Neuronal stem cell (in vitro differentiated cells): ENCODE measurements around the gene BZW2.

Experiments used
- DNase-seq: peaks from one replicate; pipeline ENCODE4 v3.0.0-alpha.2; 2013; ENCODE audit warnings: low spot score
- H2AFZ ChIP-seq: one replicate; pipeline ENCODE4 v1.6.1; 2013; ENCODE audit warnings: mild to moderate bottlenecking, low read length, inconsistent platforms
- H2AK5ac ChIP-seq: 2 replicates; pipeline ENCODE4 v1.6.1; 2013; ENCODE audit warnings: low read depth, mild to moderate bottlenecking, inconsistent platforms, low read length, moderate library complexity, mixed read lengths
- H2BK120ac ChIP-seq: 2 replicates; pipeline ENCODE4 v1.6.1; 2013; ENCODE audit warnings: low read depth, mild to moderate bottlenecking, inconsistent platforms, low read length, moderate library complexity, mixed read lengths
- H2BK12ac ChIP-seq: one replicate; pipeline ENCODE4 v1.6.1; 2013; ENCODE audit warnings: low read length, inconsistent platforms
- H2BK15ac ChIP-seq: 2 replicates; pipeline ENCODE4 v1.6.1; 2013; ENCODE audit warnings: mild to moderate bottlenecking, low read length, inconsistent platforms, mixed read lengths
- H2BK5ac ChIP-seq: one replicate; pipeline ENCODE4 v1.6.1; 2013; ENCODE audit warnings: inconsistent platforms, mild to moderate bottlenecking, low read length, moderate library complexity
- H3K14ac ChIP-seq: one replicate; pipeline ENCODE4 v1.6.1; 2013; ENCODE audit warnings: low read length, inconsistent platforms
- H3K18ac ChIP-seq: 2 replicates; pipeline ENCODE4 v1.6.1; 2013; ENCODE audit warnings: low read length, inconsistent platforms
- H3K23ac ChIP-seq: 2 replicates; pipeline ENCODE4 v1.6.1; 2013; ENCODE audit warnings: low read depth, mild to moderate bottlenecking, mixed read lengths, low read length, inconsistent platforms; ENCODE audit not compliant: poor library complexity
- H3K27ac ChIP-seq: replicated peaks from 3 replicates; pipeline ENCODE4 v1.5.1; 2013; ENCODE audit warnings: low read length, inconsistent platforms
- H3K27me3 ChIP-seq, 3 experiments: 2 replicates each; pipeline ENCODE4 v1.6.1; 2013; ENCODE audit warnings: low read length in 3 of 3, mild to moderate bottlenecking in 2 of 3, inconsistent platforms in 1 of 3, low read depth in 1 of 3, mixed read lengths in 1 of 3, moderate library complexity in 1 of 3; ENCODE audit not compliant: control insufficient read depth in 3 of 3, insufficient read depth in 3 of 3
- H3K36me3 ChIP-seq, 2 donors: replicated peaks in 1 of 2; 2 replicates each; pipeline ENCODE4 v1.6.1; 2013; ENCODE audit warnings: low read length in 2 of 2; ENCODE audit not compliant: control insufficient read depth in 2 of 2, insufficient read depth in 2 of 2
- H3K4ac ChIP-seq: 2 replicates; pipeline ENCODE4 v1.6.1; 2013; ENCODE audit warnings: inconsistent platforms, mild to moderate bottlenecking, low read length, moderate library complexity
- H3K4me1 ChIP-seq, 2 donors: 1 replicate in 1 of 2; 2 replicates in 1 of 2; pipeline ENCODE4 v1.6.1; 2013; ENCODE audit warnings: low read length in 2 of 2, low read depth in 1 of 2; ENCODE audit not compliant: control insufficient read depth in 2 of 2, insufficient read depth in 1 of 2
- H3K4me2 ChIP-seq: one replicate; pipeline ENCODE4 v1.6.1; 2013; ENCODE audit warnings: mild to moderate bottlenecking, low read length, inconsistent platforms; ENCODE audit not compliant: insufficient read depth, poor library complexity, severe bottlenecking
- H3K4me3 ChIP-seq, 2 donors: 2 replicates each; pipeline ENCODE4 v1.5.1; 2013; ENCODE audit warnings: low read length in 2 of 2, mild to moderate bottlenecking in 2 of 2, inconsistent platforms in 1 of 2, moderate library complexity in 1 of 2
- H3K79me1 ChIP-seq: one replicate; pipeline ENCODE4 v1.6.1; 2013; ENCODE audit warnings: low read depth, mild to moderate bottlenecking, inconsistent platforms, low read length, moderate library complexity
- H3K9ac ChIP-seq: one replicate; pipeline ENCODE4 v1.6.1; 2013; ENCODE audit warnings: mild to moderate bottlenecking, low read depth, low read length, inconsistent platforms; ENCODE audit not compliant: poor library complexity
- H3K9me3 ChIP-seq, 2 donors: replicated peaks in 1 of 2; 2 replicates each; pipeline versions ENCODE3 to v1.6.1; 2013; ENCODE audit warnings: low read length in 2 of 2, mild to moderate bottlenecking in 2 of 2, inconsistent platforms in 1 of 2, low read depth in 1 of 2, mixed read lengths in 1 of 2, moderate library complexity in 1 of 2; ENCODE audit not compliant: control insufficient read depth in 2 of 2, insufficient read depth in 1 of 2
- H4K8ac ChIP-seq: one replicate; pipeline ENCODE4 v1.6.1; 2013; ENCODE audit warnings: low read depth, mild to moderate bottlenecking, inconsistent platforms, low read length, moderate library complexity
- H4K91ac ChIP-seq: one replicate; pipeline ENCODE4 v1.6.1; 2013; ENCODE audit warnings: low read length, low read depth, mild to moderate bottlenecking, inconsistent platforms; ENCODE audit not compliant: poor library complexity
- WGBS, 2 donors: extraction: QIAGEN DNeasy Blood & Tissue Kit; methylation state at CpG; one replicate each; pipeline ENCODE4 v1.1.7; 2013; ENCODE audit warnings: missing lambda C conversion rate in 2 of 2, mixed read lengths in 1 of 2; ENCODE audit not compliant: insufficient read length in 2 of 2, insufficient replicate concordance in 1 of 2; ENCODE audit errors: extremely low coverage in 2 of 2; 5-methylcytosine and 5-hydroxymethylcytosine counted together

The BZW2 gene

GRCh38 chr7:16604054-16604453 is 41.9 kb upstream of the BZW2 start:
- Histone ChIP-seq H3K9me3 (no peaks in the 10 kb centered on the region), H2BK120ac (no peak overlapping the region), H2BK5ac (no peak overlapping the region), H3K79me1 (no peaks in the 10 kb centered on the region), H3K14ac (no peak overlapping the region), H3K4me1 (no peaks in the 10 kb centered on the region), H2AFZ (no peak overlapping the region), H3K27ac (no peak overlapping the region), H2BK12ac (no peak overlapping the region), H3K9ac (no peak overlapping the region), H4K91ac (no peak overlapping the region), H3K4me3 (no peak overlapping the region), H2BK15ac (no peak overlapping the region), H2AK5ac (no peak overlapping the region), H3K18ac (no peak overlapping the region), H3K36me3 (peaks cover 19 to 90% of the 10 kb centered on the region in 2 donors), H3K4me2 (no peak overlapping the region), H4K8ac (no peak overlapping the region), H3K27me3 (no peaks in the 10 kb centered on the region), H3K4ac (no peak overlapping the region), H3K23ac (no peak overlapping the region)
- no CpG with 5 or more reads among the region's 3 CpGs for WGBS, 2 donors
- DNase-seq, result no peak

- H3K4me2 ChIP-seq, result no peak overlapping the region
- no peaks in the 10 kb centered on the region for H3K27me3 ChIP-seq
- no peak overlapping the region for H4K91ac ChIP-seq
- no peak overlapping the region for H2BK12ac ChIP-seq
- H3K9me3 ChIP-seq, result no peaks in the 10 kb centered on the region
- H3K4ac ChIP-seq, result no peak overlapping the region
- H2BK5ac ChIP-seq, result no peak overlapping the region
- no peak overlapping the region for H3K23ac ChIP-seq
- H2AFZ ChIP-seq, result no peak overlapping the region
- H3K79me1 ChIP-seq, result no peaks in the 10 kb centered on the region
- no peak overlapping the region for H2BK15ac ChIP-seq
- no peak overlapping the region for H3K4me3 ChIP-seq
- no CpG with 5 or more reads among the region's 3 CpGs for WGBS, 2 donors
- H2AK5ac ChIP-seq, result no peak overlapping the region
- H3K9ac ChIP-seq, result no peak overlapping the region
- no peak overlapping the region for H3K27ac ChIP-seq
- no peak overlapping the region for H2BK120ac ChIP-seq
- no peak overlapping the region for H4K8ac ChIP-seq
- no peaks in the 10 kb centered on the region for H3K4me1 ChIP-seq
- no peak for DNase-seq
- no peak overlapping the region for H3K14ac ChIP-seq
- no peak overlapping the region for H3K18ac ChIP-seq
- H3K36me3 ChIP-seq, result peaks cover 16 to 86% of the 10 kb centered on the region in 2 donors
Observed at GRCh38 chr7:16606704-16607103, 39.3 kb upstream of the BZW2 start.

- H3K4me1 ChIP-seq, result peaks cover 0 to under 1% of the 10 kb centered on the region in 2 donors
- no peak overlapping the region for H3K9ac ChIP-seq
- H3K4me2 ChIP-seq, result no peak overlapping the region
- no peak overlapping the region for H3K18ac ChIP-seq
- peaks cover 11 to 81% of the 10 kb centered on the region in 2 donors for H3K36me3 ChIP-seq
- H3K4ac ChIP-seq, result no peak overlapping the region
- H3K9me3 ChIP-seq, result no peaks in the 10 kb centered on the region
- H3K79me1 ChIP-seq, result no peaks in the 10 kb centered on the region
- H3K27me3 ChIP-seq, result no peaks in the 10 kb centered on the region
- no peak overlapping the region for H2AK5ac ChIP-seq
- H2BK12ac ChIP-seq, result no peak overlapping the region
- WGBS, 2 donors, result no CpG with 5 or more reads among the region's 4 CpGs
- H3K27ac ChIP-seq, result no peak overlapping the region
- no peak overlapping the region for H2AFZ ChIP-seq
- H3K23ac ChIP-seq, result no peak overlapping the region
- H2BK15ac ChIP-seq, result no peak overlapping the region
- no peak overlapping the region for H2BK5ac ChIP-seq
- H3K4me3 ChIP-seq, result no peak overlapping the region
- no peak overlapping the region for H2BK120ac ChIP-seq
- no peak overlapping the region for H4K91ac ChIP-seq
- no peak overlapping the region for H3K14ac ChIP-seq
- DNase-seq, result no peak
- no peak overlapping the region for H4K8ac ChIP-seq
Observed at GRCh38 chr7:16609842-16610450, 36.0 kb upstream of the BZW2 start.

GRCh38 chr7:16611711-16612110 is 34.3 kb upstream of the BZW2 start:
- no peaks in the 10 kb centered on the region for H3K9me3 ChIP-seq
- peaks cover 11 to 84% of the 10 kb centered on the region in 2 donors for H3K36me3 ChIP-seq

More at GRCh38 chr7:16611711-16612110, 34.3 kb upstream of the BZW2 start:
- Histone ChIP-seq H3K4me3 (no peak overlapping the region), H2AK5ac (no peak overlapping the region), H3K18ac (no peak overlapping the region), H3K27ac (no peak overlapping the region), H3K14ac (no peak overlapping the region), H2BK120ac (no peak overlapping the region), H3K4me1 (peaks cover 4 to 8% of the 10 kb centered on the region in 2 donors), H2AFZ (no peak overlapping the region), H4K8ac (no peak overlapping the region), H3K4ac (no peak overlapping the region), H3K27me3 (no peaks in the 10 kb centered on the region), H2BK5ac (no peak overlapping the region), H2BK15ac (no peak overlapping the region), H3K23ac (no peak overlapping the region), H3K79me1 (no peaks in the 10 kb centered on the region), H3K9ac (no peak overlapping the region), H4K91ac (no peak overlapping the region), H3K4me2 (no peak overlapping the region), H2BK12ac (no peak overlapping the region)
- no CpG with 5 or more reads among the region's 2 CpGs for WGBS, 2 donors
- DNase-seq, result no peak
